ENCODE data around the gene CD320.
"Not testable (repeated sequence)": the region's sequence is repeated elsewhere in the genome, so short reads cannot be mapped to it uniquely, and the experiment has no call there.

The CD320 gene

GRCh38 chr19:8308891-8309291 lies 733 bp upstream of the CD320 start:
- no peak for DNase-seq (ENCODE audit: low spot score)

- DNase-seq (ENCODE audit: low spot score), result no peak
Measured at GRCh38 chr19:8307400-8307964, 676 bp downstream of the CD320 start.

GRCh38 chr19:8306235-8307054 lies 1.7 kb downstream of the CD320 start:
- DNase-seq (ENCODE audit: low spot score), result no peak

DNA sequence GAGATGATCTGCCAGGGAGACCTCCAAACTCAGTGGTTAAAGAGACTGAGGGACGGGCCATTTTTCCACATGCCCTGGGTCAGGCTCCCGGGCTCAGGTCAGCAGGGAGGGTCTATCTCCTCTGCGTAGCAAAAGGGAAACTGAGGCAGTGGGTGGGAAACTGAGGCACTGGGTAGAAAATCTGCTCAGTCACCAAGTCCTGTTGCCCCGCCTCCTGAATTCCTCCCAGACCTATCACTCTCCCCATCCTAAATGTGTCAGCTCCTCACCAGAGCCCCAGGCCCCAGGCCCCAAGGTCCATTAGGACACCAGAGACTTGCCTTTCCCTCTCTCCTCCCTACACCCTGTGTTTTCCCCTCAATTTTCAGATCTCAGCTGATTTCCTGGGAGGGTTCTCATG lies 2.4 kb downstream of the CD320 start:
- DNase-seq (ENCODE audit: low spot score), result no peak

DNA sequence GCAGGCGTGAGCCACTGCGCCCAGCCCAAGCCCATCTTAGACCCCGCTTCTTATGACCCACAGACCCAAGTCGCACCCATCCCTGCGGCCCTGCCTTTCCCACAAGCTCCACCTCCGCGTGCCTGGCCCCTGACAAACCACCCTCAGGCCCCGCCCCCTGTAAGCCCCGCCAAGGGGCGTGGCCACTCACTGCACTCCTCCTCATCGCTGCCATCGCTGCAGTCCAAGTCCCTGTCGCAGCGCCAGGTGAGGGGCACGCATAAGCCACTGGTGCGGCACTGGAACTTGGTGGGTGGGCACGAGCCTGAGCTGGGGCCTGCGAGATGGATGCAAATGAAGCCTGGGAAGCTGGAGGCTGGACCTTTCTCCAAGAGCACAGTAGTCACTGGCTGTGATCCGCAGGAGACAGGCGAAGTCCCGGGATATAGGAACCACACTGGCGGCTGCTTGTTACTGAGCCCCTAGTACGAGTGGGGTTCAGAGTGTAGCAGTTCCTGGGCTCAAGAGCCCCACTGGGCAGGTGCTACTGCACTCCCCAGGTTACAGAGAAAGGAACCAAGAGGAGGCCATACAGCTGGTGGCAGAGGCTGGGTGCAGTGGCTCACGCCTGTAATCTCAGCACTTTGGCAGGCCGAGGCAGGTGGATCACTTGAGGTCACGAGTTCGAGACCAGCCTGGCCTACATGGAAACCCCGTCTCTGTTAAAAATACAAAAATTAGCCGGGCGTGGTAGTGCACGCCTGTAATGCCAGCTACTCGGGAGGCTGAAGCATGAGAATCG lies 3.1 kb downstream of the CD320 start:
- no peak for DNase-seq (ENCODE audit: low spot score)

GRCh38 chr19:8302734-8303133 lies 5.4 kb downstream of the CD320 start:
- no peak for DNase-seq (ENCODE audit: low spot score)

DNA sequence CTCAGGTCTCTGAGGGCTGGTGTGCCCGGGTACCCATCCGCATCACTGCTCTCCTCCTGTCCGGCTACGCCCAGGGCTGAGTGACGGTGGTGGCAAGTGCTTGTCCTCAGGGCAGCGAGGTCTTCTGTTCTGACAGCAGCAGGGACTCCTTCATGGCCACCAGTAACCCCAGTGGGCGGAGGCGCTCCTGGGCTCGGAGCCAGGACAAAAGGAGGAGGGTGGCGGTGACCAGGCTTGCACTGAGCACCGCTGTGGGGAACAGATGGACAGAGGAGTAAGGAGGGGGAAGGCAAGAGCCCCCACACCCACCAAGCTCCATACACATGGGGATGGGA lies 5.8 kb downstream of the CD320 start:
- no peak for DNase-seq (ENCODE audit: low spot score)

- DNase-seq (ENCODE audit: low spot score), result not testable (repeated sequence)
Measured at GRCh38 chr19:8291337-8291736, 16.8 kb downstream of the CD320 start.

DNA sequence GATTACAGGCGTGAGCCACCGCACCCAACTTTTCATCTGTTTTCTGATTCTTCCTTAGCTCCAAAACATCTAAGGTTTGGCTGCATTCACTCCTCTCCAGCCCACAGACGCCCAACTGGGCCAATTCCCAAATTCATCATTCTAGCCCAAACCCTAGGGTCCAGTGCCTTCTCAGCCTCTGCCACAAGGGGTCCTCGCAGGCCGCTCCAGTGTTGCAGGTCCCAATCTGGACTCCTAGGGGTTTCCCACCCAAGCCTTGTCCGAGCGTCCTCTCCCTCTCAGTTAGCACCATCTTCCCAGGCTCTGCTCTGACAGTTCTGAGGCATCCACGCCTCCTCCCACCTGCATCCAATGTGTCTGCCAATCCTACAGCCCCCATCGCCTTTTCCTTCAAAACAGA lies 31.6 kb downstream of the CD320 start:
- not testable (repeated sequence) for DNase-seq (ENCODE audit: low spot score)

GRCh38 chr19:8269724-8270123 lies 38.4 kb downstream of the CD320 start:
- DNase-seq (ENCODE audit: low spot score), result no peak

GRCh38 chr19:8265872-8266271 lies 42.3 kb downstream of the CD320 start:
- DNase-seq (ENCODE audit: low spot score), result no peak

DNA sequence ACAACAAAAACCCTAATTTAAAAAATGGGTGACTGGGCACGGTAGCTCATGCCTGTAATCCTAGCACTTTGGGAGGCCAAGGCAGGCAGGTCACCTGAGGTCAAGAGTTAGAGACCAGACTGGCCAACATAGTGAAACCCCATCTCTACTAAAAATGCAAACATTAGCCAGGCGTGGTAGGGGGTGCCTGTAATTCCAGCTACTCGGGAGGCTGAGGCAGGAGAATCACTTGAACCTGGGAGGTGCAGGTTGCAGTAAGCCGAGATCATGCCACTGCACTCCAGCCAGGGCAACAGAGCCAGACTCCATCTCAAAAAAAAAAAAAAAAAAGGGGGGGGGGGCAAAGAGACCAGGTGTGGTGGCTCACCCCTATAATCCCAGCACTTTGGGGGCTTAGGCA lies 43.9 kb downstream of the CD320 start:
- not testable (repeated sequence) for DNase-seq (ENCODE audit: low spot score)

GRCh38 chr19:8262431-8262830 lies 45.7 kb downstream of the CD320 start:
- no peak for DNase-seq (ENCODE audit: low spot score)

GRCh38 chr19:8261881-8262280 lies 46.3 kb downstream of the CD320 start:
- no peak for DNase-seq (ENCODE audit: low spot score)

DNA sequence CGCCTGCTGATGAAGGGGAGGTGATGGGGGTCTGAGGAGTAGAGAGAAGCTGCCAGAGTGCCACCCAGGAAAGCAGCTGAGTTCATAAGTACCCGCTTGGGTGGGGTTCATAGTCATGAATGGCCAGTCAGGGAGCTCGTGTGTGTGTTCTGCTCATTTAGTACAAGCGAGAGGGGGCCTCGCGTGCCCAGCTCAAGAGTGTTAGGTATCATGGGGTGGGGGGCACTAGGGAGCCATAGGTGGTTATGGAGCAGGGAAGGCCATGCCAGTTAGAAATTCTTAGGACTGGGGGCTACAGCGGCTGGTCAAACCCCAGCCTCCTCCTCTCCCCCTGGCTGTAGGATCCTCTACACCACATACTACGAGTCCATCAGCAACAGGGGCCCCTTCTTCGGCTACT lies 46.8 kb downstream of the CD320 start:
- DNase-seq (ENCODE audit: low spot score), result no peak

GRCh38 chr19:8259922-8260247 lies 48.3 kb downstream of the CD320 start:
- no peak for DNase-seq (ENCODE audit: low spot score)

DNA sequence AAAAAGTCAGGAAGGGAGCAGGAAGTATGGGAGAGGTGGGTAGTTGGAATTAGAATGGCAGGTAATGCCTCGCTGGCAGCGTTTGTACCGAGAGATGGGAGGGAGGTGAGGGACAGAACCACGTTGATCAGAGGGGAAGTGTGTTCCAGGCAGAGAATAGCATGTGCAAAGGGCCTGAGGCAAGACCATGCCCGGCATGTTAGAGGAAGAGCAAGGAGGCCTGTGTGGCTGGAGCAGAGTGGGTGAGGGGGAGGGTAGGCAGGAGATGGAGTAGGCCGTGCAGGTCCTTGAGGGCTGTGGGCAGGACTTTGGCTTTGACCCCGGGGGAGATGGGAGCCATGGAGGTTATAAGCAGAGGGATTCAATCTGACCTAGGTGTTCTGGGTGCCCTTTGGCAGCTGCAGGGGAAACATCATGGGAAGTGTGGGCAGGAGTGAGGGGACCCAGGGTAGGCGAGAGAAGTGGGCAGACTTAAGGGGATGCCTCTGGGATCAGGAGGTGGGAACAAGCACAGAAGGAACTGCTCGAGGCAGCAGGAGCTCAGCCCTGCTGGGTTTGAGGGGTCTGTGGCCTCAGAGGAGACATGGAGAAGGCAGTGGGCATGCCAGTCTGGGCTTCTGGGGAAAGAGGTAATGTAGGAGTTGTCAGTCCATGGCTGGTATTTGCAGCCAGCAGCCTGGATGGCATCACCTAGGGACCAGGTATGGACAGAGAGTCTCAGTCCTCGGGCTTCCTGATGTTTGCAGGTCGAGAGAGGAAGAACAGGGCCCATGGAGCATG lies 48.8 kb downstream of the CD320 start:
- no peak for DNase-seq (ENCODE audit: low spot score)

DNA sequence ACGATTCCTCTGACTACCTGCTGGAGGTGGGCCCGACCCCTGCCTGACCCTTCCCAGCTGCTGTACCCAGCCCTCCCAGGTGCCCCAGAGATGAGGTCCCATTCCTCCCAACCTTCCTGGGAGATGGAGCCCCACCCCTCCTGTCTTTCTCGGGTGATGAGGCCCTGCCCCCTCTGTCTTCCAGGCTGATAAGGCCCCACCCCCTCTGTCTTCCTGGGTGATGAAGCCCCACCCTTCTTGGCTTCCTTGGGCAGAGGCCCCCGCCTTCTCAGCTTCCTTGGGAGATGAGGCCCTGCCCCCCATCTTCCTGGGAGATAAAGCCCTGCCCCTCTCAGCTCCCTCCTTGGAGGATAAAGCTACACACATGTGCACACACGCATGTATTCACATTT lies 51.1 kb downstream of the CD320 start:
- DNase-seq (ENCODE audit: low spot score), result no peak

GRCh38 chr19:8256276-8257051 lies 51.7 kb downstream of the CD320 start:
- DNase-seq (ENCODE audit: low spot score), result no peak

GRCh38 chr19:8255426-8256125 lies 52.6 kb downstream of the CD320 start:
- no peak for DNase-seq (ENCODE audit: low spot score)
